ENCODE data around the gene IGSF23. TPM values are rescaled to one million over a fixed set of nuclear protein-coding genes. Genes with fewer than 3 reads are reported as not detected.

Gene IGSF23
- total RNA-seq, 1 experiment from 2014 or later: not detected

DNA sequence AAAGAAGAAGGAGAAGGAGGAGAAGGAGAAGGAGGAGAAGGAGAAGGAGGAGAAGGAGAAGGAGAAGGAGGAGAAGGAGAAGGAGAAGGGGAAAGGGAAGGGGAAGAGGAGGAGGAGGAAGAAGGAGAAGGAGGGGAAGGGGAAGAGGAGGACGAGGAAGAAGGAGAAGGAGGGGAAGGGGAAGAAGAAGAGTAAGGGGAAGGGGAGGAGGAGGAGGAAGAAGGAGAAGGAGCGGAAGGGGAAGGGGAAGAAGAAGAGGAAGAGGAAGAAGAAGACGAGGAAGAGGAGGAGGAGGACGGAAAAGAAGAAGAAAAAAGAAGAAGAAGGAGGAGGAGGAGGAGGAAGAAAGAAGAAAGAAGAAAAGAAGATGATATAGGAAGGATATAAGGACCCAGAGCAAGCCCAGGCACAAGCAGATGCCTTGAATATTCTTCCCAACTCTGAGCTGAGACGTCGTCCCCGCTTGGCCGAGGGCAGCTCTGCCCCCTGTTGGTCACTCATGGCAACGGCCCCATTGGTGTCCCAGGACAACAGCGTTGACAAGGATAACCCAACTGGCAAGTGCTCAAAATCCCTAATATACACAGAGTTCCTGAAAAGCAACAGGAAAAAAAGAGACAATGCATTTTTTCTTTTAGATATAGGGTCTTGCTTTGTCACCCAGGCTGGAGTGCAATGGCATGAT, 30.6 kb upstream of the IGSF23 start:
- no peak overlapping the region for H2AFZ ChIP-seq (ENCODE audit: low read length)
- no peaks in the 10 kb centered on the region for H4K20me1 ChIP-seq (ENCODE audit: control insufficient read depth, insufficient read depth, insufficient read length)
- no peak overlapping the region for H3K56ac ChIP-seq (ENCODE audit: insufficient read length, low read depth, low read length)
- Mint-ChIP-seq H3K27me3 (ENCODE audit: low read depth) (peaks cover 11% of the 10 kb centered on the region), H3K4me1 (peaks cover 2 to 3% of the 10 kb centered on the region in 2 experiments; a peak in 3 of 4 replicates), H3K27ac (peak overlapping the region in 1 of 3 experiments; percentile 48; a peak in 1 of 7 replicates), H3K4me3 (no peak overlapping the region; a peak in 1 of 5 replicates), H3K9me3 (peaks cover 12 to 15% of the 10 kb centered on the region in 2 experiments), H3K36me3 (ENCODE audit: insufficient read depth in 1 of 3, low read depth in 3 of 3) (peaks cover 0 to 10% (median 0%) of the 10 kb centered on the region in 3 experiments; a peak in 2 of 7 replicates)
- no peak overlapping the region for H3K4me2 ChIP-seq (ENCODE audit: insufficient read depth, insufficient read length, low read length)
- H2BK12ac ChIP-seq (ENCODE audit: insufficient read length, low read depth, low read length): no peak overlapping the region
- H4K8ac ChIP-seq (replicated peaks; ENCODE audit: insufficient read length, low read depth, low read length): no peak overlapping the region
- H3K14ac ChIP-seq (ENCODE audit: insufficient read depth, low read length): no peak overlapping the region
- H3K4ac ChIP-seq (ENCODE audit: low read depth, low read length): no peak overlapping the region
- H2BK15ac ChIP-seq (ENCODE audit: low read depth, low read length): no peak overlapping the region
- H3K79me1 ChIP-seq (ENCODE audit: insufficient read depth, low read depth, low read length, poor library complexity, severe bottlenecking): no peaks in the 10 kb centered on the region
- no peak overlapping the region for H3K18ac ChIP-seq (ENCODE audit: insufficient read length, low read depth, low read length)
- no peak overlapping the region for H3K27ac ChIP-seq (ENCODE audit: insufficient read length, low read depth, low read length)
- H2AK5ac ChIP-seq (ENCODE audit: insufficient read length, low read length): no peak overlapping the region
- H3K9ac ChIP-seq (ENCODE audit: extremely low read depth, insufficient read length, low read length): no peak overlapping the region
- H3K23me2 ChIP-seq (ENCODE audit: insufficient read length, low read depth, low read length, poor library complexity, severe bottlenecking): no peaks in the 10 kb centered on the region
- no peak overlapping the region for H2BK120ac ChIP-seq (ENCODE audit: low read depth, low read length, poor library complexity, severe bottlenecking)
- H3K23ac ChIP-seq (ENCODE audit: insufficient read length, low read depth, low read length): no peak overlapping the region
- no peaks in the 10 kb centered on the region for H3K27me3 ChIP-seq (ENCODE audit: insufficient read depth, low read length)
- H3K4me1 ChIP-seq (ENCODE audit: insufficient read depth, low read length): no peaks in the 10 kb centered on the region
- no peak overlapping the region for H3T11ph ChIP-seq (ENCODE audit: low read length)
- TF ChIP-seq, protein P1, sequence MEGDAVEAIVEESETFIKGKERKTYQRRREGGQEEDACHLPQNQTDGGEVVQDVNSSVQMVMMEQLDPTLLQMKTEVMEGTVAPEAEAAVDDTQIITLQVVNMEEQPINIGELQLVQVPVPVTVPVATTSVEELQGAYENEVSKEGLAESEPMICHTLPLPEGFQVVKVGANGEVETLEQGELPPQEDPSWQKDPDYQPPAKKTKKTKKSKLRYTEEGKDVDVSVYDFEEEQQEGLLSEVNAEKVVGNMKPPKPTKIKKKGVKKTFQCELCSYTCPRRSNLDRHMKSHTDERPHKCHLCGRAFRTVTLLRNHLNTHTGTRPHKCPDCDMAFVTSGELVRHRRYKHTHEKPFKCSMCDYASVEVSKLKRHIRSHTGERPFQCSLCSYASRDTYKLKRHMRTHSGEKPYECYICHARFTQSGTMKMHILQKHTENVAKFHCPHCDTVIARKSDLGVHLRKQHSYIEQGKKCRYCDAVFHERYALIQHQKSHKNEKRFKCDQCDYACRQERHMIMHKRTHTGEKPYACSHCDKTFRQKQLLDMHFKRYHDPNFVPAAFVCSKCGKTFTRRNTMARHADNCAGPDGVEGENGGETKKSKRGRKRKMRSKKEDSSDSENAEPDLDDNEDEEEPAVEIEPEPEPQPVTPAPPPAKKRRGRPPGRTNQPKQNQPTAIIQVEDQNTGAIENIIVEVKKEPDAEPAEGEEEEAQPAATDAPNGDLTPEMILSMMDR (conservative IDR thresholded peaks at IDR 0.05): peak; percentile 97
- no peaks in the 10 kb centered on the region for H3K79me2 ChIP-seq (ENCODE audit: insufficient read depth, low read length)
- WGBS (ENCODE audit: extremely low coverage, insufficient read length, low lambda C conversion rate): no CpG with 5 or more reads among the region's 10 CpGs
- H4K91ac ChIP-seq (ENCODE audit: insufficient read length, low read depth, low read length): no peak overlapping the region
- H2BK5ac ChIP-seq (ENCODE audit: insufficient read length, low read length): no peak overlapping the region
- DNase-seq: peak; percentile 79
- no peaks in the 10 kb centered on the region for H3K9me3 ChIP-seq (ENCODE audit: control insufficient read depth, low read depth, low read length)
- H2BK20ac ChIP-seq (ENCODE audit: low read depth, low read length, poor library complexity, severe bottlenecking): no peak overlapping the region
- no peak overlapping the region for H4K5ac ChIP-seq (ENCODE audit: insufficient read length, low read depth, low read length)

Measured in H9 (cell line).